ENCODE measurements around the gene IDH3A. TPM values are rescaled to one million over a fixed set of nuclear protein-coding genes. Genes with fewer than 3 reads are reported as not detected.

The IDH3A gene
- total RNA-seq, 1 experiment from 2014 or later: 115 TPM

GRCh38 chr15:78107471-78107870 is 41.7 kb upstream of the IDH3A start:
- BruUV-seq (replicated peaks): no TSS peak
- intact Hi-C loops (cut with micrococcal nuclease): no loop called here
- ATAC-seq (no peak), DNase-seq (ENCODE audit: low read depth, low spot score) (no peak)
- Histone ChIP-seq H3K9ac (ENCODE audit: low read length) (no peak overlapping the region), H3K36me3 (ENCODE audit: control insufficient read depth in 1 of 2, insufficient read depth in 2 of 2, low read length in 2 of 2) (no peaks in the 10 kb centered on the region), H3K4me2 (ENCODE audit: low read length) (no peak overlapping the region), H3K4me3 (replicated peaks in 1 of 2; ENCODE audit: low read depth in 1 of 2, low read length in 2 of 2) (no peak overlapping the region), H2AFZ (ENCODE audit: low read depth, low read length, poor library complexity, severe bottlenecking) (no peak overlapping the region), H3K79me2 (ENCODE audit: insufficient read depth, low read length) (no peaks in the 10 kb centered on the region), H3K27ac (ENCODE audit: low read depth, low read length) (no peak overlapping the region), H4K20me1 (ENCODE audit: insufficient read depth) (no peaks in the 10 kb centered on the region), H3K27me3 (ENCODE audit: insufficient read depth, low read length) (no peaks in the 10 kb centered on the region), H3K9me3 (ENCODE audit: control insufficient read depth in 1 of 2, insufficient read depth in 1 of 2, low read depth in 1 of 2, low read length in 2 of 2) (no peaks in the 10 kb centered on the region), H3K4me1 (ENCODE audit: control insufficient read depth in 1 of 2, insufficient read depth in 2 of 2, low read length in 2 of 2) (0 out of 4 replicates have a peak, but pooled peaks cover 0 to 6% of the 10 kb centered on the region in 2 experiments), H3K9me2 (ENCODE audit: insufficient read depth) (no peaks in the 10 kb centered on the region)
- TF ChIP-seq EGR1 (IDR thresholded peaks at IDR 0.05; ENCODE audit: low read depth) (no peak), MAX (IDR thresholded peaks at IDR 0.05) (no peak), ZNF274 (IDR thresholded peaks at IDR 0.05; ENCODE audit: low read depth, low read length) (no peak), ZBTB33 (IDR thresholded peaks at IDR 0.05; ENCODE audit: extremely low read depth, insufficient replicate concordance, low read length) (no peak), TCF7L2 (IDR thresholded peaks at IDR 0.05; ENCODE audit: borderline replicate concordance, extremely low read depth, insufficient read depth, insufficient read length) (no peak), SIN3A (IDR thresholded peaks at IDR 0.05; ENCODE audit: low read depth) (no peak), JUND (IDR thresholded peaks at IDR 0.05) (no peak), POLR2A (IDR thresholded peaks at IDR 0.05; ENCODE audit: borderline replicate concordance, extremely low read depth, insufficient read depth, insufficient read length) (no peak)
- ChIA-PET RAD21 (ENCODE audit: low non-redundant PET in 1 of 2, low total read pairs in 2 of 2, uncharacterized antibody in 2 of 2, unreplicated experiment in 2 of 2) (interaction anchor here (0.7 to 2.1 kb wide), 4 partner anchors 55 to 149 kb away, joined by 3 to 19 read pairs (median 11); no protein-coding TSS in a partner anchor), CTCF (interaction anchor here (1.2 to 5.1 kb wide), 8 partner anchors 12 to 205 kb away, joined by 3 to 70 read pairs (median 10); no protein-coding TSS in a partner anchor), POLR2A (no interaction called here)
